ENCODE measurements around the gene MAG. TPM values are rescaled to one million over a fixed set of nuclear protein-coding genes. Genes with fewer than 3 reads are reported as not detected.
A peak's percentile ranks its signal among the peaks of the same experiment; 100 is the strongest.

MAG gene
- total RNA-seq, 1 donor from 2014 or later = not detected

GRCh38 chr19:35316560-35316959 lies 24.6 kb downstream of the MAG start:
- no peak overlapping the region for H3K27ac Mint-ChIP-seq
- TF ChIP-seq EZH2phosphoT487 (IDR thresholded peaks at IDR 0.05) (no peak), CTCF (IDR thresholded peaks at IDR 0.05) (no peak), EZH2 (IDR thresholded peaks at IDR 0.05) (no peak)

GRCh38 chr19:35317464-35318043 lies 25.6 kb downstream of the MAG start:
- H4K20me1 ChIP-seq (ENCODE audit: low read depth) = no peaks in the 10 kb centered on the region
- H3K9me3 Mint-ChIP-seq = no peaks in the 10 kb centered on the region
- H3K27me3 Mint-ChIP-seq (ENCODE audit: insufficient read depth, low read depth) = peaks cover 8% of the 10 kb centered on the region
- H3K4me1 Mint-ChIP-seq = peaks cover 3% of the 10 kb centered on the region
- no peaks in the 10 kb centered on the region for H3K9me3 ChIP-seq (ENCODE audit: low read depth)
- H3K27me3 ChIP-seq = no peaks in the 10 kb centered on the region
- H3K4me2 ChIP-seq = no peak overlapping the region
- no peaks in the 10 kb centered on the region for H3F3A ChIP-seq (ENCODE audit: low read depth)
- H3K4me1 ChIP-seq = no peaks in the 10 kb centered on the region
- DNase-seq (ENCODE audit: low spot score) = no peak
- TF ChIP-seq EZH2 (IDR thresholded peaks at IDR 0.05) (no peak), EZH2phosphoT487 (IDR thresholded peaks at IDR 0.05) (no peak), CTCF (IDR thresholded peaks at IDR 0.05) (no peak)
- no peak overlapping the region for H3K9ac ChIP-seq
- H3K4me3 ChIP-seq = no peak overlapping the region
- H3K36me3 Mint-ChIP-seq = no peaks in the 10 kb centered on the region
- no peak overlapping the region for H3K4me3 Mint-ChIP-seq
- H3K27ac Mint-ChIP-seq = peak overlapping the region; percentile 63
- H3K36me3 ChIP-seq = no peaks in the 10 kb centered on the region
- no peaks in the 10 kb centered on the region for H3K79me2 ChIP-seq (ENCODE audit: low read depth)
- no peak overlapping the region for H3K27ac ChIP-seq
- no peak overlapping the region for H2AFZ ChIP-seq (replicated peaks)

More at GRCh38 chr19:35316560-35316959, 24.6 kb downstream of the MAG start:
- DNase-seq (ENCODE audit: low spot score) = no peak
- no peaks in the 10 kb centered on the region for H3K27me3 ChIP-seq
- H3K9me3 ChIP-seq (ENCODE audit: low read depth) = no peaks in the 10 kb centered on the region
- no peaks in the 10 kb centered on the region for H3K36me3 Mint-ChIP-seq
- no peaks in the 10 kb centered on the region for H3F3A ChIP-seq (ENCODE audit: low read depth)
- H3K4me2 ChIP-seq = no peak overlapping the region
- H4K20me1 ChIP-seq (ENCODE audit: low read depth) = no peaks in the 10 kb centered on the region
- peaks cover 3% of the 10 kb centered on the region for H3K4me1 Mint-ChIP-seq
- H2AFZ ChIP-seq (replicated peaks) = no peak overlapping the region
- H3K36me3 ChIP-seq = no peaks in the 10 kb centered on the region
- H3K27me3 Mint-ChIP-seq (ENCODE audit: insufficient read depth, low read depth) = peaks cover 6% of the 10 kb centered on the region
- H3K79me2 ChIP-seq (ENCODE audit: low read depth) = no peaks in the 10 kb centered on the region
- H3K4me1 ChIP-seq = no peaks in the 10 kb centered on the region
- H3K9ac ChIP-seq = no peak overlapping the region
- H3K4me3 Mint-ChIP-seq = no peak overlapping the region
- H3K27ac ChIP-seq = no peak overlapping the region
- no peak overlapping the region for H3K4me3 ChIP-seq
- H3K9me3 Mint-ChIP-seq = no peaks in the 10 kb centered on the region

GRCh38 chr19:35318679-35319448 lies 26.9 kb downstream of the MAG start:
- no peaks in the 10 kb centered on the region for H4K20me1 ChIP-seq (ENCODE audit: low read depth)
- no peak overlapping the region for H3K4me3 ChIP-seq
- no peak overlapping the region for H3K4me3 Mint-ChIP-seq
- no peak overlapping the region for H2AFZ ChIP-seq (replicated peaks)
- no peak overlapping the region for H3K4me2 ChIP-seq
- TF ChIP-seq CTCF (IDR thresholded peaks at IDR 0.05) (no peak), EZH2 (IDR thresholded peaks at IDR 0.05) (no peak), EZH2phosphoT487 (IDR thresholded peaks at IDR 0.05) (no peak)
- H3K9ac ChIP-seq = no peak overlapping the region
- DNase-seq (ENCODE audit: low spot score) = no peak
- H3K27ac Mint-ChIP-seq = peak overlapping the region; percentile 81
- peaks cover 3% of the 10 kb centered on the region for H3K4me1 Mint-ChIP-seq
- no peaks in the 10 kb centered on the region for H3K9me3 ChIP-seq (ENCODE audit: low read depth)
- H3K9me3 Mint-ChIP-seq = no peaks in the 10 kb centered on the region
- no peaks in the 10 kb centered on the region for H3K79me2 ChIP-seq (ENCODE audit: low read depth)
- peaks cover 8% of the 10 kb centered on the region for H3K27me3 Mint-ChIP-seq (ENCODE audit: insufficient read depth, low read depth)
- H3K36me3 Mint-ChIP-seq = no peaks in the 10 kb centered on the region
- no peaks in the 10 kb centered on the region for H3K27me3 ChIP-seq
- H3K27ac ChIP-seq = no peak overlapping the region
- no peaks in the 10 kb centered on the region for H3K36me3 ChIP-seq
- H3F3A ChIP-seq (ENCODE audit: low read depth) = no peaks in the 10 kb centered on the region
- no peaks in the 10 kb centered on the region for H3K4me1 ChIP-seq
